GM21825 (cell line): ENCODE results near the gene RAB11A.
A peak's percentile ranks its signal among the peaks of the same experiment; 100 is the strongest.

Experiments
- ATAC-seq: cut with Tn5 transposase; IDR thresholded peaks from one replicate; pipeline ENCODE4 v1.9.1; 2021; ENCODE audit warnings: mild to moderate bottlenecking, moderate library complexity; ENCODE audit not compliant: unreplicated experiment

The RAB11A gene

GRCh38 chr15:65914981-65915925, 46.0 kb downstream of the RAB11A start:
- ATAC-seq: no peak

DNA sequence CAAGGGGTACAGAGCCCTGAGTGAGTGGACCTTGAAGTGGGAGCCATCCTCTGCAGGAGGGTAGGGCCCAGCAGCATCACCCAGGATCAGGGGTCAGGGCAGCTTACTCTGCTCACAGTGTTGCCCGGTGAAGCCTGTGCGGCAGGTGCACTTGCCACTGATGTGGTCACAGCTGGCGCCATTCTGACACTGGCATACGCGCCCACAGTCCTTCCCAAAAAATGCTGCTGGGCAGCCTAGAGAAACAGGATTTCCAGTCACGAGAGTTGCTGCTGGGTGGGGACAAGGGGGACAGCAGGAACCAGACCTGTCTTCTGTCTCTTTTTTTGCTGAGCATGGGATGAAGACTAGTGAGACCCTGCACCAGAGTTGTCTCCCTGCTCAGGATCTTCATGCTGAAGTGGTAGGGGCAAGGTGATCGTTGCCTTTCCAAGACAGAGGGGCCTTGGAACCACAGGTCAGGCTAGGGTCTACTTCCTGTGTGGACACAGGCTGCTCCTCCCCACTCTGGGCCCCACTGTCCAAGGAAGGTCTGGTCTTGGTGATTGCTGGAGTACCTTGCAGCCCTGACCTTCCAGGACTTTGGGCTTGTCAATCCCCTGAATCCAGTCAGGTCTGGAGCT, 46.9 kb downstream of the RAB11A start:
- no peak for ATAC-seq

- ATAC-seq: peak; percentile 49
Measured at GRCh38 chr15:65916664-65917406, 47.5 kb downstream of the RAB11A start.

DNA sequence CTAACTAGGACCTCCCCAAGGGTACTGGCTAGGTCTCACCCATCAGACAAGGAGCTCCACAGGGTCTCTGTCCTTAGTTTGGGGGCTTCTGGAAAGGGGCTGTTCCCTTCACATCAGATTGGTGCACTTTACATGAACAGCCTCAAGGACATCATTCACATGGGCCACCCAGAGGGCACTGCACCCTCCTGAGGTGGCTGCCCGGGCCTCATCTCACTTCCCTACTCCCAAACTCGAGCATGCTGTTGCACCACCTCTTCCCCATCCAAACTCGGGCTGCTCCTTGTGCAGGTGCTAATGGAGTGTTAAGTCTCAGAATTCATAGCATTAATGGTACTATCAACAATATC, 48.1 kb downstream of the RAB11A start:
- ATAC-seq: peak; percentile 9

GRCh38 chr15:65917936-65918335, 48.6 kb downstream of the RAB11A start:
- no peak for ATAC-seq

DNA sequence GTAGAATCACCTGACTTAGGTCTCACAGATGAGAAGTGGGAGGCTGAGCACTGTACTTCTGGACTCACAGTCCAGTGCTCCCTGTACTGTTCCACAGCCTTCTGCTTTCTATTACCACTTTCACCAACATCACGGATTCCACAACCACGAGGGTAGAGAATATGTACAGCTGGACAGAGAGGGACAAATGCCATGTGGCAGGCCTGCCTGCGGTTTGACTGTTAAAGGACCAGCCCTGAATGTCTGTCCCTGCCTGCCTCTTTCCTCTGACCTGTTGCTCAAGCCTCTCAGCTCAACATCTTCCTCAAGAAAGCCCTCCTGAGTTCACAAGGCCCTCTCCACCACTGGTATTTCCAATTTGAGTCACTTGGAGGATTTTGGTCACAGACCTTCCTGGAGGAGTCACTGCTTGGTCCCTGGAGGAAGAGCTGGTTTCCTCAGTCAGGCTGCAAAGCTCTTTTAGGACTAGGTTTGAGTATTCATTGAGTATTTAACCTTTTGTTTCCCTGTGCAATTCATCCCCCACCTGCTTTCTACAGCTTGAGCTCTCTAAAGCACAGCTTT, 49.1 kb downstream of the RAB11A start:
- no peak for ATAC-seq

- no peak for ATAC-seq
Measured at GRCh38 chr15:65918945-65919344, 49.7 kb downstream of the RAB11A start.

- no peak for ATAC-seq
Measured at GRCh38 chr15:65919353-65919752, 50.1 kb downstream of the RAB11A start.

GRCh38 chr15:65920121-65920520, 50.8 kb downstream of the RAB11A start:
- no peak for ATAC-seq

DNA sequence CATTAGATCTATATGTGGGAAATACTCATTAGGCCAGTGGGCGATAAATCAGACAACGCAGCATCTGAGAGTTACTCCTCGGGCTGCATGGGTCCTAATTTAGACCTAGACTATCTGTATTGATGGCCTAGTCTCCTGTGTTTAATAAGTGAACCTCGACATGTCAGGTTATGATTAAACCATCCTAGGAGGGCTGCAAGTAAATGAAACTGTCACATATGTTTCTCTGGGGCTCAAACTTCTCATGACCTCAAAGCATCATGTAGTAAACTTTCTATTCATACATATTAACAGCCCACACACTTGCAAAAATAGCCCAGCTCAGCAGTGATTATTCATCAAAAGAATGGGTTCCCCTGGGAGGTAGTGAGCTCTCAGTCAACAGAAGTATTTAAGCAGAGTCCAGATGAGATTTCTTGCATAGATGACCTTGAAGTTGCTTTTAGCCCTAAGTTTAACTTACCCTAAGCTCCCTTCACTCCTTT, 51.6 kb downstream of the RAB11A start:
- ATAC-seq: peak; percentile 30

DNA sequence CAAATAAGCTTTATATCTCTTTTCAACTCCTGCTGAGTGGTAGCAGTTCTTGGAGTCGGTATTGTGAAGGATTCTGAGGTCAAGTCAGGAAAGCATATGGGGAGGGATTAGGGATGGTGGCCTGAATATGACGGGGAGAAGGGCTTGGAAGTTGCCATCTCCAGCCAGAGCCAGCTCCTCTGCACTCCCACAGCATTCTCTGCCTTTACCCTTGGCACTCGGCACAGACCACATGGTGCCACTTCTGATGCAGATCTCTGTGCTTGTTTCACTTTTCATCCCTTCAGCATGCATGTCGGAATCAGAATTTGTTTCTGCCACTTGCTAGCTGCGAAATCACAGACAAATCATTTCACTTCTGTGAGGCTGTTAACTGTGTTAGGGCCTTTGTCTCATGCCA, 52.5 kb downstream of the RAB11A start:
- ATAC-seq: no peak

DNA sequence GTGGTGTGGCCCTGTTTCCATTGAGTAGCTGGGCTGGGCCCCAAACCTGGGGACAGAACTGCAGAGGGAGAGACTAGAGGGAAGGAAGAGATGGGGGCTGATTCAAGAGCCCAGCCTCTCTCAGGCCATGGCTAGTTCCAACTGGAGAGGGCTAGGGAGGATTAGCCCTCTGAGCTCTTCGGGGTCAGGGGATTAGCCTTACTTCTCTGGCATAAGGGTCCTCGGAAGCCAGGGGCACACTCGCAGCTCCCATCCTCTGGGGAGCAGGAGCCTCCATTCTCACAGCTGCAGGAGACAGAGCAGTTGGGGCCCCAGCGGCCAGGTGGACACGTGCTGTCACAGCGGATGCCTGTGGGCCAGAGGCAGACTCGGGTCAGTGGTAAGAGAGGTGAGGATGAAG, 53.3 kb downstream of the RAB11A start:
- ATAC-seq: no peak

DNA sequence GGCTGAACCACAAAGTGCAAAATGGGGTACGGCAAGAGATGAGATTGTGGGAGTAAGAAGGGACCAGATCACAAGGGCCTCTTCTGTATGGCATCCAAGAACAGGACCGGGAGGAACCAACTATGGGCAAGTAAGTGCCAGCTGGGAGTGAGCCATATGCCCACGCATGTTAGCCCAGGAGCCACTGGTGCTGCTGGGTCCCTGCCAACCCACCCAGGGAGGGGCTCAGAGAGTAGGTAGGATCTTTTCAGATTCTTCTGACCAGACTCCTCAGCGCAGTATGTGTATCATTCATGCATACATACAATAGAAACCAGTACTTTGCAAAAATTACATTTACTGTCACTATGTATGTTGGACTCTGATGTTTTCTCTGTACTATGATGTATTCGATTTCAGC, 54.0 kb downstream of the RAB11A start:
- no peak for ATAC-seq

- no peak for ATAC-seq
Measured at GRCh38 chr15:65924004-65924403, 54.7 kb downstream of the RAB11A start.

GRCh38 chr15:65925338-65925737, 56.0 kb downstream of the RAB11A start:
- ATAC-seq: no peak

- no peak for ATAC-seq
Measured at GRCh38 chr15:65926459-65926858, 57.2 kb downstream of the RAB11A start.

DNA sequence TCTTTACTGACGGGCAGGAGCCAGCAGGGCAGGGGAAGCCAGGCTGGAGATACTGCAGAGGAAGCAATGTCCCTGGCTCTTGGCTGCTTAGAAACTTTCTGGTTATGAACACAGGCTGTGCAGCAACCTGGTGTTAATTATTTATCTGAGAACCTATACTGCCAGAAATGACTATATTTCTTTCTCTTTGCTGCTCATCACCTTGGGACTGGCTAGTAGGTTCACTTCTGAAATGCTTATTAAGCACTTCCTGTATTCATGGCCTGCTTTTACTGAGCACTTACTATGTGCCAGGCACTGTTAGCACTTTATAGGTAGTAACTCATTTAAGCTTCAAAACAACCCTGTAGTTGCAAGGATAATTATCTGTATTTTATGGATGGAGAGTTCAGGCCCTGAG, 57.6 kb downstream of the RAB11A start:
- ATAC-seq: peak; percentile 55

GRCh38 chr15:65927545-65927944, 58.3 kb downstream of the RAB11A start:
- no peak for ATAC-seq

GRCh38 chr15:65929573-65929972, 60.3 kb downstream of the RAB11A start:
- ATAC-seq: no peak

- ATAC-seq: no peak
Measured at GRCh38 chr15:65930134-65930533, 60.8 kb downstream of the RAB11A start.

DNA sequence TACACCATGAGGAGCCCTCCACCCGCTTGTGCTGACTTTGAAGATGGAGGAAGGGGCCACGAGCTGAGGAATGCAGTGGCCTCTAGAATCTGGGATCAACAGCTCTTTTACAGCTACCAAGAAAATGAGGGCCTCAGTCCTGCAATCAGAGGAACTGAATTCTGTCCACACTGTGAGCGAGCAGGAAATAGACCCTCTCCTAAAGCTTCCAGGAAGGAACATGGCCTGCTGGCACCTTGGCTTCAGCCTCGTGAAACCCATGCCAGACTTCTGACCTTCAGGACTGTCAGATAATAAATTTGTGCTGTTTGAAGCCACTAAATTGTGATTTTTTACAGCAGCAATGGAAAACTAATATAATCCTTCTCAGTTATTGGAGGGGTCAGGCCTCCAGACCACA, 61.9 kb downstream of the RAB11A start:
- no peak for ATAC-seq
